Measurements from ENCODE around the gene SPATA9. TPM values are rescaled to one million over a fixed set of nuclear protein-coding genes. Genes with fewer than 3 reads are reported as not detected.
A peak's percentile ranks its signal among the peaks of the same experiment; 100 is the strongest.

The SPATA9 gene
- total and polyA plus RNA-seq, 9 of the 15 experiments (the other 6 are each of a cell fraction or from before 2014, with no cell fraction given) = 0.16 to 5.5 (median 0.39) TPM; not detected in 3

- TF ChIP-seq POLR3G (IDR thresholded peaks at IDR 0.05; ENCODE audit: extremely low read depth, insufficient read length, insufficient replicate concordance) (no peak), TOE1 (IDR thresholded peaks at IDR 0.05; ENCODE audit: borderline replicate concordance) (no peak), TOE1 (CRISPR knock-in tag; IDR thresholded peaks at IDR 0.05; ENCODE audit: borderline replicate concordance, low read depth) (no peak), MEIS2 (IDR thresholded peaks at IDR 0.05; ENCODE audit: partially characterized antibody) (peak; percentile 26), FOXM1 (IDR thresholded peaks at IDR 0.05; ENCODE audit: low read depth) (no peak; the same call in none of the 2 replicates), FOXM1 (CRISPR knock-in tag; IDR thresholded peaks at IDR 0.05; ENCODE audit: low read depth) (no peak), SMAD2 (IDR thresholded peaks at IDR 0.05; ENCODE audit: low read depth, low read length) (no peak), KDM5B (IDR thresholded peaks at IDR 0.05; ENCODE audit: insufficient replicate concordance, low read depth, low read length) (peak; percentile 24), ZMIZ1 (IDR thresholded peaks at IDR 0.05; ENCODE audit: low read depth in 2 of 2, low read length in 2 of 2) (0 out of 4 replicates have a peak, but pooled peaks of 1 of the 2 experiments have one; percentile 27), ZNF740 (CRISPR knock-in tag; IDR thresholded peaks at IDR 0.05) (peak; percentile 72), ZNF740 (tag; IDR thresholded peaks at IDR 0.05) (peak in 1 of 2 experiments; percentile 93; a peak in 2 of 4 replicates), GATA2 (CRISPR knock-in tag; IDR thresholded peaks at IDR 0.05) (no peak), FIP1L1 (IDR thresholded peaks at IDR 0.05; ENCODE audit: low read depth, low read length, poor library complexity, severe bottlenecking) (peak; percentile 96), ESRRA (IDR thresholded peaks at IDR 0.05; ENCODE audit: borderline replicate concordance, low read depth) (peak; percentile 65; the same call in 1 of the 2 replicates), JUNB (CRISPR knock-in tag; conservative IDR thresholded peaks at IDR 0.05) (no peak), STAG1 (CRISPR knock-in tag; IDR thresholded peaks at IDR 0.05; ENCODE audit: borderline replicate concordance) (no peak), CBX2 (IDR thresholded peaks at IDR 0.05; ENCODE audit: insufficient read depth, low read length, poor library complexity, severe bottlenecking) (no peak), POLR2B (IDR thresholded peaks at IDR 0.05; ENCODE audit: low read depth, partially characterized antibody) (no peak), RUNX1 (IDR thresholded peaks at IDR 0.05; ENCODE audit: low read depth) (no peak), TAF9B (IDR thresholded peaks at IDR 0.05; ENCODE audit: partially characterized antibody) (peak; percentile 50)
- TF ChIP-seq, protein P1, sequence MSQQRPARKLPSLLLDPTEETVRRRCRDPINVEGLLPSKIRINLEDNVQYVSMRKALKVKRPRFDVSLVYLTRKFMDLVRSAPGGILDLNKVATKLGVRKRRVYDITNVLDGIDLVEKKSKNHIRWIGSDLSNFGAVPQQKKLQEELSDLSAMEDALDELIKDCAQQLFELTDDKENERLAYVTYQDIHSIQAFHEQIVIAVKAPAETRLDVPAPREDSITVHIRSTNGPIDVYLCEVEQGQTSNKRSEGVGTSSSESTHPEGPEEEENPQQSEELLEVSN (IDR thresholded peaks at IDR 0.05; ENCODE audit: borderline replicate concordance in 1 of 2, extremely low read depth in 1 of 2, insufficient read depth in 1 of 2, insufficient read length in 1 of 2, low read depth in 1 of 2, low read length in 1 of 2, poor library complexity in 1 of 2, severe bottlenecking in 1 of 2) = peak; percentile 7 to 73
Measured at GRCh38 chr5:95730730-95731570, 48.2 kb upstream of the SPATA9 start, which contains the start of gene RHOBTB3 (continued).
